Activated CD4-positive, alpha-beta T cell treated with anti-CD3 and anti-CD28 coated beads for 24 hours (primary cell): ENCODE data around the gene ARHGEF3.
A peak's percentile ranks its signal among the peaks of the same experiment; 100 is the strongest.
"Not testable (repeated sequence)": the region's sequence is repeated elsewhere in the genome, so short reads cannot be mapped to it uniquely, and the experiment has no call there.

Experiments
- DNase-seq, 2 donors: peaks; one replicate each; pipeline ENCODE4 v3.0.0-alpha.2; 2020; ENCODE audit warnings: low read depth in 2 of 2

Gene ARHGEF3

DNA sequence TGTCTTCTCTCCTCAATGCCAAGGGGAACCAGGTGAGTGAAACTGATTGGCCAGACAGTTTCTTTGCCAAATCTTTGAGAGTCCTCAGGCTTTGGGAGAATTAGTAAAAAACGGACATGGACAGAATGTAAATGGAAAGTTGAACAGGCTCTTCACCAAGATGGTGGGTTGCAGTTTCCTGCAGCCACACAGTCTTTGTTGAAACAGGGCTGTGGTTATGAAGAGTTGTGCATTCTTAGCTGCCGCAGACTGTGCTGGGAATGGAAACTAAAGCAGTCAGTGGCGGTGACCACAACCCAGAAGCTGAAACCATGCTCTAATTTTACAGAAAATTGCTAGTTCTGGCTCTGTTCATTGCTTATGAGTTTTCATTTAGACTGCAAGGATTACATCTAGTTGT is 76.6 kb downstream of the ARHGEF3 start:
- peak; percentile 25 to 32 for DNase-seq

DNA sequence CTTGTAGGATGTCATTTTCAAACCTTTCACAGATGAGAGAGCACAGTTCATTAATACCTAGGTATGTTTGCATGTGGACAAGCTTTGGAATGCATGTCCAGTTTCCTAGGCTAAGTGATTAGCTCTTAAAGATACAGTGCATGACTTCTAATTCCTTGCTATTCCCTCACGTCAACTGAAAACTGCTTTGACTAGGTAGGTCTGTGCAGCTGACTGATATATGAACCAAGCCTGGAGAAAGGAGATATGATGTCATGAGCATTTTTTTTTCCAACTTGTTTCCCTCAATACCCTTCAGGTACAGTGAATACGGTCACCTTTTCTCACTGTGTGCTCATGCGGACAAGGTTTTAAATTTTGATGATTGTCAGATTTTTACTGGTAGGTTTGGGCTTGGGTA is 77.1 kb downstream of the ARHGEF3 start:
- DNase-seq: no peak

DNA sequence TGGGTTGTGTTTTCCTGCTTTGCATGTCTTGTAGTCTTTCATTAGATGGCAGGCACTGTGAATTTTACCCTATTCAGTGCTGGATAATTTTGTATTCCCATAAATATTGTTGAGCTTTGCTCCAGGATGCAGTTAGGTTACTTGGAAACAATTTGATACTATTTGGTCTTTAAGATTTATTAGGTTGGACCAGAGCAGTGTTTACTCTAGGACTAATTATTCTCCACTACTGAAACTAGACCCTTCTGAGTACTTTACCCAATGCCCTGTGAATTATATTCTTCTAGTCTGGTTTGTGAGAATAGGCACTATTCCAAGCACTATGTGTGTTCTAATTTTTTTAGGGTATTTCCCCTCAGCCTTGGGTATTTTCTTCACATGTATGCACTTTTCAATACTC is 80.9 kb downstream of the ARHGEF3 start:
- no peak for DNase-seq

DNA sequence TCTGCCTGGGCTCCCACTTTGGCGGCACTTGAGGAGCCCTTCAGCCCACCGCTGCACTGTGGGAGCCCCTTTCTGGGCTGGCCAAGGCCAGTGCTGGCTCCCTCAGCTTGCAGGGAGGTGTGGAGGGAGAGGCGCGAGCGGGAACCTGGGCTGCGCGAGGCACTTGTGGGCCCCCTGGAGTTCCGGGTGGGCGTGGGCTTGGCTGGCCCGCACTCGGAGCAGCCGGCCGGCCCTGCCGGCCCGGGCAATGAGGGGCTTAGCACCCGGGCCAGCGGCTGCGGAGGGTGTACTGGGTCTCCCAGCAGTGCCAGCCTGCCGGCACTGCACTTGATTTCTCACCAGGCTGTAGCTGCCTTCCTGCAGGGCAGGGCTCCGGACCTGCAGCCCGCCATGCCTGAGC is 82.9 kb downstream of the ARHGEF3 start:
- DNase-seq: not testable (repeated sequence)

DNA sequence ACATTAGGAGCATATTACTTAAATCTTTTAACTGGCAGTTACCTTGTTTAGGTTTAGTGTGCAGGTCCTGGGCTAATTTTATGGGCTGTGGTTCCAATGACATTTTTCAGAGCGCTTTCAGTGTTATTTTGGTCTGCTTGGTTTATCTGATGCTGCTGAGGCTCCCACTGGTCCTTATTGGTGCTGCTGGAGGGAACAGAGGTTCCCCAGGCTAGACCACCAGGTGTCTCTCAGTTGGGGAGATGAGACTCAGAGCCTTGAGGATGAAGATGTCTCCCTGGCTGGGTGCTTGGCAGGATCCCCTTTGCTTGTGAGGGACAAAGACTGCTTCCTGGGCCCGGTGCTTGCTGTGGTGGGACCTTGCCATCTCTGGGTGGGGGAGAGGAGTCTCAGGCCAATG is 90.4 kb downstream of the ARHGEF3 start:
- DNase-seq: no peak

DNA sequence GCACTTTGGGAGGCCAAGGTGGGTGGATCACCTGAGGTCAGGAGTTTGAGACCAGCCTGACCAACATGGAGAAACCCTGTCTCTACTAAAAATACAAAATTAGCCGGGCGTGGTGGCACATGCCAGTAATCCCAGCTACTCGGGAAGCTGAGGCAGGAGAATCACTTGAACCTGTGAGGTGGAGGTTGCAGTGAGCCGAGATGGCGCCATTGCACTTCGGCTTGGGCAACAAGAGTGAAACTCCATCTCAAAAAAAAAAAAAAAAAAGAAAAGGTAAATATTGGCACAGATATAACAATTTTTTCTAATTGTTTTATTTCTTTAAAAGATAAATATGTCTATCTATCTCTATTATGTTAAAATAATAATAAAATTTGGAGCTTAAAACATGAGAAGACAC is 94.3 kb downstream of the ARHGEF3 start:
- not testable (repeated sequence) for DNase-seq

DNA sequence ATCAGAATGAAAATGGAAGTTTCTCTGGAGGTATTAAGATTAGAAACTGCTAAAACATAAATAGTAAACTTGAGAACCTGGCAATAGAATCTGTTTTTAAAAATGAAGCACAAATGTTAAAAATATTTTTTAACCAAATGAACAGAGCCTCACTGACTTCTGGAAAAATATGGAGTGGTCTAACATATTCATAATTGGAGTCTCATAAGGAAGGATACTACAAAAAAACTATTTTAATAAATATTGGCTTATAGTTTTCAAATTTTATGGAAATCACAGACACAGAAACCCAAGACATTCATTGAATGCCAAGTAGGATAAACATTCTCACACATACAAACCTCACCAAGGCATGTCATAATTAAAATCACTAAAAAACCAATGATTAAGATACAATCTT is 95.1 kb downstream of the ARHGEF3 start:
- DNase-seq: no peak

DNA sequence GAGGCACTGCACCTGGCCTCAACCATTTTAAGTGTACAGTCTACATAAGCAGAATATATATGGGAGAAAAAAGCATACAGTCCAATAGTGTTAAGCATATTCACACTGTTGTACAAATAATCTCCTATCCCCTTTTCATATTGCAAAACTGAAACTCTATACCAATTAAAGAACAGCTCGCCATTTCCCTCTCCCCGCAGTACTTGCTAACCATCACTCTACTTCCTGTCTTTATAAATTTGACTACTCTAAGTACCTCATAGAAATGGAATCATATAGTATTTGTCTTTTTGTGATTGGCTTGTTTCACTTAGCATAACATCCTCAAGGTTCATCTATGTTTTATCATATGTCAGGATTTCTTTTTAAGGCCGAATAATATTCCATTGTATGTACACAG is 97.0 kb downstream of the ARHGEF3 start:
- no peak for DNase-seq

DNA sequence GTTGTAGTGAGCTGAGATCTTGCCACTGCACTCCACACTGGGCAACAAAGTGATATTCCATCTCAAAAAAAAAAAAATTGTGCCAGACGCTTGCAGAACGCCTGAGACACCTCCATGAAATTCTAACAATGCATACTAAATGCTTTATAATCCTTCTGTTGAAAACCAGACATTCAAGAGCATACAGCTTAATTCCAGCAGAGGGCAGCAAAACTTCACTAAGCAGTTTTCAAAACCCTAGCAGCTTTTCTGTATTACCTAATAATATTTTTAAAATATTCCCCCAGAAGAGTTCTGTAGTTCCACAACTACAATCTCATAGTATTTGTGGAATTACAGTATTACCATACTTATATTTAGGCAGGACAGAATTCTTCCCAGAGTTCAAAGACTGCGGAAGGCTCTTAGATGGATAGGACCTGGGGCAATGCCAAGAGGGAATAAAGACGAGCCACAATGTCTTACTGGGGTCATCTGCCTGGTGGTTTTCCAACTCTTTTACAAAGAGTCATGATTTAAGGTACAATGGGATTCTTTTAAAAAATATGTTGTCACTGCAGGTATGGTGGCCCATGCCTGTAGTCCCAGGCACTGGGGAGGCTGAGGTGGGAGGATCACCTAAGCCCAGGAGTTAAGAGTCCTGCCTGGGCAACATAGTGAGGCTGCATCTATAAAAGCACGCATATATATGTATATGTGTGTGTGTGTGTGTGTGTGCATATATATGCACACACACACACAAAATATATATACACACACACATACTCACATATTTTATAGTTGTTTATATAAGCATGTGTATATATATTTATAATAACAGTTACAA is 99.0 kb downstream of the ARHGEF3 start:
- peak in 1 of 2 donors; percentile 53 for DNase-seq

DNA sequence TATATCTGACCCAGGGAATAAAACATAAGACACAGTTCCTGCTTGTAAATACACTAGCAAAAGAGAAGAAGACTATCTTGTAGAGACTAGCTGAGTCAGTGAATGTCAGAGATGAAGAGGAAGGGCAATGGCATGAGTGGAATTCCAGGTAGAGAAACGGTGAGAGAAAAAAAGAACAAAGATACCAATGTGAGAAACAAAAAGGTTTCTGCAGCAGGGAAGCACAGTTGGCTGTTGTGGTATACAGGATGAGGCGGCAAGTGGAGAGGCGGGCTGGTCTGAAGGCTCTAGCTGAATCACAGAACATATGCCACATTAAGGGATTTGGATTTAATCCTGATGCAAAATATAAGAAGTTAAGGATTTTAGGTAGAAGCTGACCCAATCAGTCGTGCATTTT is 101.6 kb downstream of the ARHGEF3 start:
- no peak for DNase-seq

DNA sequence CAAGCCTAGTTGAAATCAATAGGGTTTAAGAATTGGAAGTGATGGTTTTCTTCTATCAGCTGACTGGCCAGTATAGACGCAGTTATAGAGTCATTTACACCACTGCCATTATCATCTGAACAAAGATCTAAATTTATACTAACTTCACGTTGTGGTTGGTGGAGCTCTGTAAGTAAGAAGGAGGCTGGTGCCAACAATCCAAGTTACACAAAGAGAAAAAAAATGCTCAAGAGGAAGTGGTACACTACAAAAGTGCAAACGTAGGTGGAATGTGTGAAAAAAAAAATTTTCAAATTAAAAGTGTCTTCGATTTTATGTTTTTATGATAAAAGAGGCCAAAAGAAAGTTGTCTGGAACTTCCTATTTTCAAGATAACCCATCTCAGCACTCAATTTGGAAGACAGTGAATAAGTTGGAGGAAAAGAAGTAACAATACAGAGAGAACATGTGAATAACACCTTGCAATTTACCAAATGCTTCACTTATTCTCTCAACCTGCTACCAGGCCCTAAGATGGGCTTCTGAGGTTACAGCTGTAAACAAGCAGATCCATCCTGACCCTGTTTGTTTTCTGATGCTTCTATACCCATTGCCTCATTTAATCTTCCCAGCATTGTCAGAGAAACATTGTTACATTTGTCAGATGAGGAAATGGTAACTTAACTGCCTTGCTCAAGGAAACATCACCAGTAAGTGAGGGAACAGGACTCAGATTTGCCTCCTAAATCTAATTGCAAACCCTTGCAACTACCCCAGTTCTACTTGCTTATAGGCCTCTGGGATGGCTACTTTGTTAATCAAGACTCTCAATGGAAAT is 106.7 kb downstream of the ARHGEF3 start:
- DNase-seq: no peak

DNA sequence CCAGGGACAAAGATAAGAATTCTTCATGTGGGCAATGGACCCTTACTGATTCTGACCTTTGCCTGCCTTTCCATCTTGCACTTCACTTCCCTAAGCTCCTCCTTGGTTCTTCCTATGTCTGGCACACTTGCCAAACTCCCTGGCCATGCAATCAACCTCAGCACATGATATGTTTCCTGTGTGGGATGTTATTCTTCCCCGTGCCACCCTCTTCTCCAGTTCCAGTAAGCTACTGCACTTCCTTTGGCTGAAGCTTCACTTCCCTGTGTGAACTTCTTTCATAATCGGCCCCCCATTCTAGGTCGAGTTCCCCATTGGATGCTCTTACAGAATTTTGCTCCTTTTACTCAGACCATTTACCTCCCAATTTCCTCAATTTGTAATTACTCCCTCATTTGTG is 108.0 kb downstream of the ARHGEF3 start:
- no peak for DNase-seq

DNA sequence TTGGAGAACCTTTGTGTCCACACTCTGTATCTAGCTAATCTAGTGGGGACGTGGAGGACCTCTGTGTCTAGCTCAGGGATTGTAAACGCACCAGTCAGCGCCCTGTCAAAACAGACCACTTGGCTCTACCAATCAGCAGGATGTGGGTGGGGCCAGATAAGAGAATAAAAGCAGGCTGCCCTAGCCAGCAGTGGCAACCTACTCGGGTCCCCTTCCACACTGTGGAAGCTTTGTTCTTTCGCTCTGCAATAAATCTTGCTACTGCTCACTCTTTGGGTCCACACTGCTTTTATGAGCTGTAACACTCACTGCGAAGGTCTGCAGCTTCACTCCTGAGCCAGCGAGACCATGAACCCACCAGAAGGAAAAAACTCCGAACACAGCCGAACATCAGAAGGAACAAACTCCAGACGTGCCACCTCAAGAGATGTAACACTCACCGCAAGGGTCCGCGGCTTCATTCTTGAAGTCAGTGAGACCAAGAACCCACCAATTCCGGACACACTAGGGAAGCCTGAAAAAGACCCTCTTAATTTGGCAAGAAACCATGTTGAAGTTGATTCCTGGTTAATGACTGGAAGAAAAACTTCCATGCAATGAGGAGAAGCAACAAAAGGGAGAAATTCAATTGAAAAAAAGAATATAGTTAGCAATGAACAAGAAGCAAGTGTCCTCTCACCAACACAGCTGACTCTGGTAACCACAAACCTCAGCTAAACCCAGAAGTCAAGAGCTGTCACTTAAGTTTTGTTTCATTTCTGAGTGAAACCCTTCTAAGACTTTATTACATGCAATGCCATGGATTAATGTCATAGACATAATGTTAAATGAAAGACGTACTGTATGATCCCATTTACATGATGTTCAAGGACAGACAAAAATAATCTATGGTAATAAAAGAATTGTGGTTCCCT is 109.0 kb downstream of the ARHGEF3 start:
- not testable (repeated sequence) for DNase-seq

DNA sequence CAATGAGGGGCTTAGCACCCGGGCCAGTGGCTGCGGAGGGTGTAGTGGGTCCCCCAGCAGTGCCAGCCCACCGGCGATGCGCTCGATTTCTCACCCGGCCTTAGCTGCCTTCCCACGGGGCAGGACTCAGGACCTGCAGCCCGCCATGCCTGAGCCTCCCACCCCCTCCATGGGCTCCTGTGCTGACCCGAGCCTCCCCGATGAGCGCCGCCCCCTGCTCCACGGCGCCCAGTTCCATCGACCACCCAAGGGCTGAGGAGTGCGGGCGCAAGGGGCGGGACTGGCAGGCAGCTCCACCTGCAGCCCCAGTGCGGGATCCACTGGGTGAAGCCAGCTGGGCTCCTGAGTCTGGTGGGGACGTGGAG is 109.8 kb downstream of the ARHGEF3 start:
- DNase-seq: not testable (repeated sequence)

DNA sequence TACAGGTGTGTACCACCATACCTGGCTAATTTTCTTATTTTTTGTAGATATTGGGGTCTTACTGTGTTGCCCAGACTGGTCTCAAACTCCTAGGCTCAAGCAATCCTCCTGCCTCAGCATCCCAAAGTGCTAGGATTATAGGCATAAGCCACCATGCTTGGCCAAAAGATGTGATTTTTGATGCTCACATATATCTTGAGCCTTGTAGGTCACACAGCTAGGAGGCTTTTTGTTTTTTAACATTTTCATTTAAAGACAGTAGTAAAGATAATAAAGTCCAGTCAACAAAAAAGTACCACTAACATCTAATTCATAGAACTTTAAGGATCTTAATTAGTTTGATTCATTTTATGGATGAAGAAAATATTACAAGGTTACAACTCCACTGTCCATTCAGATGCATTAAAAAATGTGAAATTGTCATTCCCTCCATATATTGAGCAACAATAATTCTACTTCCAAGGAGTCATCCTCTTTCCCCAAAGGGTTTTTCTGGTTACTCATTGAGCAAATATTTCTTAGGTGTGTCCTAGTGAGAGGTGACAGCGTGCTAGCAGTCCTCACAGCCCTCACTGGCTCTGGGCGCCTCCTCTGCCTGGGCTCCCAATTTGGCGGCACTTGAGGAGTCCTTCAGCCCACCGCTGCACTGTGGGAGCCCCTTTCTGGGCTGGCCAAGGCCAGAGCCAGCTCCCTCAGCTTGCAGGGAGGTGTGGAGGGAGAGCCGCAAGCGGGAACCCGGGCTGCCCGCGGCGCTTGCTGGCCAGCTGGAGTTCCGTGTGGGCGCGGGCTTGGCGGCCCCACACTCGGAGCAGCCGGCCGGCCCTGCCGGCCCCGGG is 110.4 kb downstream of the ARHGEF3 start:
- DNase-seq: no peak

DNA sequence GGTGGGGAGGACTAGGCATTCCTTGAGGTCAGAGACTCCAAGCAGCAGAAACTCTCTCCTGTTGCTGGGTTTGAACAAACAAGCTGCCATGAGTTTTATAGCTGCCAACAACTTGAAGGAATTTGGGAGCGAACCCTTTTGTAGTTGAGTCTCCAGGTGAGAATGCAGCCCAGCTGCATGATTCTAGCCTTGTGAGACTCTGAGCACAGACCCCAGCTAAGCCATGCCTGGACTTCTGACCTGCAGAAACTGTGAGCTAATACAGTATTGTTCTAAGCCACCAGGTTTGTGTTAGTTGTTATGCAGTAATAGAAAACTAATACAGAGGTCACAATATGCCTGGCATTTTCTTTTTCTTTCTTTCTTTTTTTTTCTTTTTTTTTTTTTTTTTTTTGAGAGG is 112.4 kb downstream of the ARHGEF3 start:
- no peak for DNase-seq

DNA sequence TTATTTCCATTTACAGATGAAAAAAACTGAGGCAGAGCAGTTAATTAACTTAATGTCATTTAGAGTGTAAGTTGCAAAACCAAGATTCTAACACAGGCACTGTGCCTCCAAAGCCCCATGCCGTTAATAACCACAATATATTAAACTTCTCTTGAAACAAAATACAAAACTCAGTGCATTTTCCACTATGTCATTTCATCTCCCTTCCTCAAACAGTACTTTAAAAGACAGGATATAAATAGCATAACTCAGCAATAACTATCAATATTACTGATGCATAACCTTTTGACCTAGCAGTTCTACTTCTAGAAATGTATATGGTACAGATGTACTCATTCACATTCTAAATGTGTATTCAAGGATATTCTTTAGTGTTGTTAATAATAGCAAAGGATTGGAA is 113.6 kb downstream of the ARHGEF3 start:
- no peak for DNase-seq

DNA sequence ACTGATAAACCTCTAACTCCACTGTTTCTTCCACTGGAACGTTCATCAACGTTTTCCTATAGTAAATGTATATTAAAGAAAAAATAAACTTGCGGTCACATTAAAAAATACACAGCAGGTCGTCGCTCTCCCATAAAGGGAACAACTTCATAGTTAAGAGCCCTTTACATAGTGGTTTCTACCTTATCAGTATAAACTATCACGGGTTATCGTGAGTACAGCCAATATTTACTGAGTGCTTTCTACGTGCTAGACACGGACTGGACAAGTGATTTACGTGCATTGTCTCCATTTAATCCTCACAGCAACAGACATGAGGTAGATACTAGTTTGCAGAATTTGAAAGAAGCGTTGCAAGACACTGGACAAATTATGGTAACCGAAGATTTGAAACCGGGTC is 117.7 kb downstream of the ARHGEF3 start:
- no peak for DNase-seq

DNA sequence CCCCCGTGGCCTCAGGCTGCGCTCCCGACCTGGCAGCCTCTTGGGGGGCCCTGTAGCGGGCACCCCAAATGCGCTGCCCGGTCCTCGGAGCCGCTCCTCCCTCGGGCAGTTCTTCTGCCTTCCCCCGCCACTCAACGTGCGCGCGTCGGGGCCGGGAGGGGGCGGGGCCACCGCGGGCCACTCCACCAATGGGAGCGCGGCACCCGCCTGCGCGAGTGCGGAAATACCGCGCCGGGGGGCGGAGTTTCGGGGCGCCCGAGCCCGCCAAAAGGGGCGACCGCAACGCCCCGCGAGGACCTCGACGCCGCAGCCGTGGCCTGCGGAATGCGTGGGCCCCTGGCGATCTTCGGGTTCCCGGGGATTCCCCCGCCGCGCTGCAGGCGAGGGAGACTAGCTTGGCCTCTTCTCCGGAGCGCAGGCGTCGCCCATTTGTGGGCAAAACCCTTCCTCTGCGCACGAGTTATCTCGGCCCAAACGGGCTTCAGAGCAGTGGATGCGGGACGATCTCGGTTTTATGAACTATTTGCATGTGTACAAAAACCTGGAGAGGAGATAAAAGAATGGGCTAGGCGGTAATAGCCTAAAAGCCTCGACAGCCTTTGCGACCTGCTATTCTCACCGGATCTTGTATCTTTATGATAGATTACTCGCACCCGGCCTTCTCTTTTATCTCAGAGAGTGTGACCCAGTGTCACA is 118.5 kb downstream of the ARHGEF3 start, which contains the start of gene TASOR:
Gene TASOR, minus strand, starts transcription at position 144 of the 696 bp plus-strand sequence. CDS start 259 bp downstream, outside the sequence.
- peak; percentile 77 to 81 for DNase-seq

DNA sequence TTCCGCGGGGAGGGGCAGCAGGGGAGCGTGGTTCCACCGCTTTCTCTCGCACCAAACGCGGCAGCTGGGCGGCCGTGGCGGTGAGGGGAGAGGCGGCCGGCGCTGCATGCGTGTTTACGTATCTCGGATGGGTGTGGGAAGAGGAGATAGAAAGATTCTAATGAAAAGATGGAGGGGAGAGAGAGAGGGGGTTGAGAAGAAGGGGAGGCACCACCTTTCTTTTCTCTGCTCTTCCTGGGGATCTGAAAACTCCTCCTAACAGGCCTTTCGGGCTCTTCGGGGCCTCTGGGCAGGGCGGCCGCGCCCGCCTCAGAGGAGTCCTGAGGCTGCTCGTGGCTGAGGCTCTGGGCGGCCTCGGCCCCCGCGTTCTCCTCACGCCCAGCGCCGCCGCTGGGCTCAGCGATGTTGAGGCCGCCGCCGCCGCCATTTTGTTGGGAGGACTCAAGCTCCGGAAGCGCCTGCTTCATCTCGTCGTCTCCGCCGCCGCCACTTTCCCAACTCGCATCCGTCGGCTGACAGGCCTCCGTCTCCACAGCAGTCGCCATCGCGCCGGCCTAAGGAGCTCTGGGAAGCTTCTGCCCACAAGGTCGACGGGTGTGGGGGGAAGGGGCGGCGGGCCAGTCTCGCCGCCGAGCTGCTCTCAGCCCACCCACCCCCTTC is 119.2 kb downstream of the ARHGEF3 start:
- DNase-seq: peak; percentile 61 to 62
